Measurements from ENCODE around the gene CCDC142.
A peak's percentile ranks its signal among the peaks of the same experiment; 100 is the strongest.
"Not testable (repeated sequence)": the region's sequence is repeated elsewhere in the genome, so short reads cannot be mapped to it uniquely, and the experiment has no call there.

Gene CCDC142

GRCh38 chr2:74442483-74443297, 40.1 kb downstream of the CCDC142 start:
- DNase-seq (ENCODE audit: low read depth, low spot score): not testable (repeated sequence)

DNA sequence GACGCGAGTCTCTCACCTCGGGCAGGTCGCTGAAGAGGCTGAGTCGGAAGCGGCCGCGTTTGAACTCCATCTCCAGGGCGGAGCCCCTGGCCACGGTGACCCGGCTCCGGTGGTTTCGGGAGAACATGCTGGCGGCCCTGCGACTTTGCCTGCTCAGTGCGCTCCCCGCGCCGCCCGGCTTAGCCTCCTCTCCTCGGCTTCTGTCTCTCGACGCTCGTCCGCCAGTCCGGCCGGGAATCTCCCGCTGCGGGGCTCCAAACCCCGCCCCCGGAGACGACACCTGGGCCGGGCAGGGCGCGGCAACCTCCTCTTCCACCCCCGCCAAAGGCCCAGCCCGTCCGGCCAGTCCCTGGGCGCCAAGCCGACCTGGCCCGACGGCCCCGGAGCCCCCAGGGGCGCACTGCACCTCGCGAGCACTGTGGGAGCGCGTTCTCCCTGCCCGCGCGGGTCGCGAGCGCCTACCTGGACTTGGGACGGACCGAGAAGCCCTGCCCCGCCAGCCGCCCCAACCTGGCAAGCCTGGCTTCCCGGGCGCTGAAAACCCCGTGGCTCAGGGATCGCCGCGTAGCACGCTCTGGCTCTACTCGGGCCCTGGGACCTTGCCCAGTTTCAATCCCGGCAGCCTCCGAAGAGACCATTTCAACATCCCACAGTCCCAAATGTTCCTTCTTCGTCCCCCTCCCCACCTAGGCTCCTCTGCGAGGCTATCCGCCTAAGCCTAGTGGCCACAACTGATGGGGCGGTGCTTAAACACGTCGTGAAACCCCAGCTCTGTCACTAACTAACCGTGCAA, 40.9 kb downstream of the CCDC142 start, which contains the start of gene RTKN:
Gene RTKN, minus strand, starts transcription at position 248 of the 793 bp plus-strand sequence. Its CDS starts 121 bp downstream, at position 127.
- peak; percentile 37 for DNase-seq (ENCODE audit: low read depth, low spot score)

- DNase-seq (ENCODE audit: low read depth, low spot score): no peak
These were observed 41.6 kb downstream of the CCDC142 start for GRCh38 chr2:74441170-74441689.

DNA sequence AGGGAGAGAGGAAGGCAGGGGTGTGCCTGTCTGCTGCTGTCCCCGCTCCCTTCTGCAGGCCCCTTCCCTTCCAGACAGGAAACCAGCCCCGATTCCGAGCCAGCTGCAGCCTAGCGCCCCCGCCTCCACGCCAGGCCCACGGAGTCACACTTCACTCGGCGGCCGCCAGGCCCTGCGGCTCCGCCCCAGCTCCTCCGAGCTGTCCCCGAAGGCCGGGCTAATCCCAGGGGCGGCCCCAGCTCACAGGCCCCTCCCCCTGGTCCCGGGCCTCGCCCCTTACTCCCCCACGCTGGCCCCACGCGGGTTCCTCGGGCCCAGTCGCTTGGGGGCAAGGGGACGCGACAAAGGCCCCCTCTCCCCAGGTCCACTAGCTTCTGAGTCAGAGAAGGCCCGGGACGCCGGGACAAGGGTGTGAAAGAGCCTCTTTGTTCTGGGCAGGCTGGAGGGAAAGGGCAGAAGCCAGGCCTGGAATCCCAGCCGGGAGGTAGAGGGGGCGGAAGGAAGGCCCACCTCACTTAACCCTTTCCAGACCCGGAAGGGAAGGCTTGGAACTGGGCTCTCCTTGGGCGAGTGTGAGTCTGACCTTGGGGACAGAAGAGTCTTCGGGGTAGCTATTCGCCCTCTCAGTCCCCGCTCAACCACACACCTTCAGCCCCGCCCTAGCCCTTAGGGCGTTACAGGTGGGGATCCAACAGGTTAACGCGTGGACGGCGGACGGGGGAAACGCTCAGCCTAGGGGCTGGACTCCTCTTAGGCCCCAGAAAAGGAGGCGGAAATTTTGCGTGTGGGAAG, 42.2 kb downstream of the CCDC142 start:
- peak; percentile 92 for DNase-seq (ENCODE audit: low read depth, low spot score)

DNA sequence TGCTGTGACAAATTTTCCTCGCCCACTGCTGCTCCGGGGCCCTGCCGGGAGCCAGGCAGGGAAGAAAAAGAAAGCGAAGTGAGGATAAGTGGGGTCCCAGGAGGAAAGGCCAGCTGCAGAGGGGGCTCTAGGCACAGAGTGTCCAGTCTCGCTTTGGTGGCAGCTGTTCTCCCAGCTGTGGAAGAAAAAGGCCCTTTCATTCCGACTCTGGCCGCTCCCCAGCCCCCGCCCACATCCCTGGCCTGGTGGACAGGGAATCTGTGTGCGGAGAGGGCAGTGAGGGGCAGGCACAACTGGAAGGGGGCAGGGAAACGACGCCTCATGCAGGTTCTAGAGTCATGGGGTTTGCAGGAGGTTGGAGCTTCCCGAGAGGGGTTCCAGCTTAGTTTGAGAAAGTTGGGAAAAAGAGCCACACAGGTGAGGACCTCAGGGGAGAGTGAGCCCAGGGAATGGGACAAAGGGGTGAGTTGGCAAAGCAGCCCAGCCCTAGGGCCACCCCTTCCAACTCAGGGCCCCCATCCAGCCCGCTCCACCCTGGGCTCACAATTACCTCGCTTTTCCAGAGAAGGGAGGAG, 42.9 kb downstream of the CCDC142 start:
- DNase-seq (ENCODE audit: low read depth, low spot score): peak; percentile 67

- DNase-seq (ENCODE audit: low read depth, low spot score): no peak
These were observed 43.4 kb downstream of the CCDC142 start for GRCh38 chr2:74439373-74439772.

DNA sequence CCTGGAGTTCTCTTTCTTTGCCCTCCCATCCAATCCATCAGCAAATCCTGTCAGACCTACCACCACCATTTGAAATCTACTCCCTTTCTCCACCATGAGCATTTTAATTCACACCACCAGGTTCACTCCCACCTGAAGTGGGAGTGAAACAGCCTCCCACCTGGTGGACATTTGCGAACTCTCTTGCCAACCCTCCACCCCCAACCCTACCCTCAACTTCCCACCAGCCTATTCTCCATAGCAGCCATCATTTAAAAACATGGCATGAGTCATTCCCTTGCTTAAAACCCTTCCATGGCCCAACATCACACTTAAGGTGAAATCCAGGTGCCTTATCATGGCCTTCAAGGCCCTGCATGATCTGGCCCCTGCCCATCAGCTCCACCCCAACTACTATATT, 44.5 kb downstream of the CCDC142 start:
- no peak for DNase-seq (ENCODE audit: low read depth, low spot score)

- no peak for DNase-seq (ENCODE audit: low read depth, low spot score)
These were observed 45.7 kb downstream of the CCDC142 start for GRCh38 chr2:74436848-74437695.

- no peak for DNase-seq (ENCODE audit: low read depth, low spot score)
These were observed 46.5 kb downstream of the CCDC142 start for GRCh38 chr2:74436111-74436805.

GRCh38 chr2:74430502-74430901, 52.3 kb downstream of the CCDC142 start:
- no peak for DNase-seq (ENCODE audit: low read depth, low spot score)

DNA sequence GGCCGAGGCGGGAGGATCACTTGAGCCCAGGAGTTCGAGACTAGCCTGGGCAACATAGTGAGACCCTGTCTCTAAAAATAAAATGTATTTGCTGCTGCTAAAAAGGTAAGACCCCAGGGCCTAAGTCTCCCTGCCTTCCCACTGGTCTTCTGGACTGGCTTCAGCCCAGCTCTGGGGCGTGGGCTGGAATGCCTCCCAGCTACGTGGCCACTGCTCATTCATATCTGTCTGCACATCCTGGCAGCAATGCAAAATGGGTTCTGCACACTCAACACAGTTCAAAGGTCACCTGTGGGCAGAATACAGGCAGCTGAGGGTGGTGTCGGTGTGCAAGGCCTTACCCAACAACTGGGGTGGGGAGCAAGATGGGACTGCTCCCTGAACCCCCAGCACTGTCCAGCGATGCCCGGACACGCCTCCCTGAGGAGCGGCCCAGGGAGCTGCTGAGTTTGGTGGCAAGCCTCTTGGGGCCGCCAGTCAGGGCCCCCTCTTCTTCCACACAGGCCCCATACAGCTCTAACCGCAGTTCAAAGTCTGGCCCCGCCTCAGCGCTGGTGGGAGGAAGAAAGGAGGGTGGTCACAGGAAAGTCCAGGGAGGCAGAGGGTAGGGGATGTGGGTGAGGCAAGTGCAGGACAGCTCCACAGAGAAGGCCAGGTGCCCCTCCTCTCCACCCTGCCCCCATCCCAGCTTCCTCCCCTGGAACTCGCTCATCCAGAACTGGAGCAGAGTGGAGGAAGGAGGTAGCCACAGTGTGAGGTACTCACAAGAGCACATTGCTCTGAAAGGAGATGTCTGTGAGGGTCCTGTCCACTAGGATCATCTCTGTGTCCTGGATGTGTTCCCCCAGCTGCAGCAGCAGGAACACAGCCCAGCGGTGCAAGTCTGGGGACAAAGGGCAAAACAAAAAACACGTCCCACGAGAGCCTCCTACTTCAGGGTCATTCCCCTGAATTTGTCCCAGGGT, 53.0 kb downstream of the CCDC142 start:
- no peak for DNase-seq (ENCODE audit: low read depth, low spot score)

- DNase-seq (ENCODE audit: low read depth, low spot score): no peak
These were observed 54.1 kb downstream of the CCDC142 start for GRCh38 chr2:74428675-74429074.

GRCh38 chr2:74427551-74427950, 55.2 kb downstream of the CCDC142 start:
- no peak for DNase-seq (ENCODE audit: low read depth, low spot score)

GRCh38 chr2:74426181-74426758, 56.5 kb downstream of the CCDC142 start:
- no peak for DNase-seq (ENCODE audit: low read depth, low spot score)

GRCh38 chr2:74425523-74425922, 57.3 kb downstream of the CCDC142 start:
- no peak for DNase-seq (ENCODE audit: low read depth, low spot score)

DNA sequence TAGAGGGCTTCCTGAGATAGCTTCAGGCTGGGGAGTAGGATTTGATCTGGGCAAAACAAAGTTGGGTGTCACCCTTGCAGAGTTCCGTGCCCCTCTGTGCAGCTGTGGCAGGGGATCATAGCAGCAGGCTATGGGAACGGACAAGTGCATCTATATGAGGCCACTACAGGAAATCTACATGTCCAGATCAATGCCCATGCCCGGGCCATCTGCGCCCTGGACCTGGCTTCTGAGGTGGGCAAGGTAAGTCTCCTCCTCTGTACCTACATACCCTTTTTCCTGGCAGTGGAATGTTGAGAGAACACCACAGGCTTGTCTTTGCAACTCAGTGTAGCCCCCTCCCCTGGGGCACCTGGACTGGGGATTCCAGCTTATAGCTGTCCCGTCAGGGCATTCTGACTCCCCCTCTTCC, 57.8 kb downstream of the CCDC142 start:
- no peak for DNase-seq (ENCODE audit: low read depth, low spot score)

- DNase-seq (ENCODE audit: low read depth, low spot score): peak; percentile 30
These were observed 58.4 kb downstream of the CCDC142 start for GRCh38 chr2:74424139-74424992.

Measured in astrocyte of the hippocampus (primary cell).